Measurements from ENCODE around the gene AGAP2.

Gene AGAP2

DNA sequence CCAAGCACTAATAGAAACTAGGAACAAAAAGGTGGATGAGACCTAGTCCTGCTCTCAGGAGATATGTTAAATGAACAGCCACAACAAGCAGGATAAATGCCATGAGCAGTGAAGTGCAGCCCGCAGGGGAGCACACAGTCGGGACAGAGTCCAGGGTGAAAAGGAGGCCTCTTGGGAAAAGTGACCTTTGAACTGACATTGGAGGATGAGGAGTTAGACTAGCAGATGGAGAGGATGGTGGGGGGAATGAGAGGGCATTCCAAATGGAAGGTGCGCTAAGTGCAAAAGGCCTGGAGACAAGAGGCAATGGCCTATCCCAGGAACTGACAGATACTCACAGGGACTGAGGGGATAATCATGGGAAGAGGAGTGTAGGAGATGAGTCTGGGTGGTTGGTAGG lies 40.1 kb downstream of the AGAP2 start:
- CTCF ChIA-PET = no interaction called here
- TF ChIP-seq, protein P1, sequence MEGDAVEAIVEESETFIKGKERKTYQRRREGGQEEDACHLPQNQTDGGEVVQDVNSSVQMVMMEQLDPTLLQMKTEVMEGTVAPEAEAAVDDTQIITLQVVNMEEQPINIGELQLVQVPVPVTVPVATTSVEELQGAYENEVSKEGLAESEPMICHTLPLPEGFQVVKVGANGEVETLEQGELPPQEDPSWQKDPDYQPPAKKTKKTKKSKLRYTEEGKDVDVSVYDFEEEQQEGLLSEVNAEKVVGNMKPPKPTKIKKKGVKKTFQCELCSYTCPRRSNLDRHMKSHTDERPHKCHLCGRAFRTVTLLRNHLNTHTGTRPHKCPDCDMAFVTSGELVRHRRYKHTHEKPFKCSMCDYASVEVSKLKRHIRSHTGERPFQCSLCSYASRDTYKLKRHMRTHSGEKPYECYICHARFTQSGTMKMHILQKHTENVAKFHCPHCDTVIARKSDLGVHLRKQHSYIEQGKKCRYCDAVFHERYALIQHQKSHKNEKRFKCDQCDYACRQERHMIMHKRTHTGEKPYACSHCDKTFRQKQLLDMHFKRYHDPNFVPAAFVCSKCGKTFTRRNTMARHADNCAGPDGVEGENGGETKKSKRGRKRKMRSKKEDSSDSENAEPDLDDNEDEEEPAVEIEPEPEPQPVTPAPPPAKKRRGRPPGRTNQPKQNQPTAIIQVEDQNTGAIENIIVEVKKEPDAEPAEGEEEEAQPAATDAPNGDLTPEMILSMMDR (conservative IDR thresholded peaks at IDR 0.05; ENCODE audit: low read depth) = no peak
- no peak overlapping the region for H3K27ac ChIP-seq
- POLR2A ChIA-PET (ENCODE audit: low non-redundant PET) = no interaction called here
- DNase-seq (ENCODE audit: low spot score) = no peak

DNA sequence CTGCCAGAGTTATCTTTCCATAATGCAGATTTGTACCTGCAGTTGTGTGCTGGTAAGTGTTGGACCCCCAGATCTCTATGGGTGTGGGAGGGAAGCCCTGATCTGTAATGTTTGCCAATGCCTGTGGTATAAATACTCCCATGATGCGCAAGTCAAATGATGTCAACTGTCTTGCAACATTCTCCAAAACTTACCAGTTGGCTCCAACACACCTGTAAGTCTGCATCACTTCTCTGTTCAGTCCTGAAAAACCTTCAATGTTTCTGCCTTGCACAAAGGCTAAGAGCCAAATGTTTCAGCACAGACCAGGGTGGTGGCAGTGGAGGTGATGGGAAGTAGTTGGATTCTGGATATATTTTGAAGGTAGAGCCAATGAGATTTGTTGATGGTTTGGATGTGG lies 41.5 kb downstream of the AGAP2 start:
- no peak overlapping the region for H3K27ac ChIP-seq
- ChIA-PET POLR2A (ENCODE audit: low non-redundant PET) (no interaction called here), CTCF (no interaction called here)
- TF ChIP-seq, protein P1 (conservative IDR thresholded peaks at IDR 0.05; ENCODE audit: low read depth) = no peak
- DNase-seq (ENCODE audit: low spot score) = no peak

DNA sequence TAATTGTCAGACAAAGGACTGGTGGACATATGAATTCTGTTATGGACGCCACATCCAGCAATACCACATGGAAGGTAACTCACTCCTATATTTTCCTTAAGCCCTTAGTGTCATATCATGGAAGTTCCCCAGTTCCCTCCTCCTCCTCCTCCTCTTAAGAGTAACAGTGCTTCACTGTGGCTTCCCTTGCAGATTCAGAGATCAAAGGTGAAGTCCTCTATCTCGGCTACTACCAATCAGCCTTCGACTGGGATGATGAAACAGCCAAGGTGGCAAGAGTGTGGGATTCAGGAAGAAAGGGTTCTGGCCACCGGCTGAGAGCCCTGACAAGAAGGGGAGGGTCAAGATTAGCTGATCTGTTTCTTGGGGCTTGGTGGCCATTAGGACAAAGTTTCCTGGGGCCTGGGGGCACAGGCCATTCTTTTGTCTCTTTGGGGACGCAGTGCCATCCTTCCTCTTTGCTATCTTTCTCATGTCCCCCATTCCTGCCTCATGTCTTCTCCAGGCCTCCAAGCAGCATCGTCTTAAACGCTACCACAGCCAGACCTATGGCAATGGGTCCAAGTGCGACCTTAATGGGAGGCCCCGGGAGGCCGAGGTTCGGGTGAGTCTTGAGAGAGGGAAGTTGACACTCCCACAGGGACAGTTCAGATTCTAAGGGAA lies 42.6 kb downstream of the AGAP2 start:
- TF ChIP-seq, protein P1 (conservative IDR thresholded peaks at IDR 0.05; ENCODE audit: low read depth) = no peak
- no peak overlapping the region for H3K27ac ChIP-seq
- POLR2A ChIA-PET (ENCODE audit: low non-redundant PET) = no interaction called here
- CTCF ChIA-PET = no interaction called here
- no peak for DNase-seq (ENCODE audit: low spot score)

DNA sequence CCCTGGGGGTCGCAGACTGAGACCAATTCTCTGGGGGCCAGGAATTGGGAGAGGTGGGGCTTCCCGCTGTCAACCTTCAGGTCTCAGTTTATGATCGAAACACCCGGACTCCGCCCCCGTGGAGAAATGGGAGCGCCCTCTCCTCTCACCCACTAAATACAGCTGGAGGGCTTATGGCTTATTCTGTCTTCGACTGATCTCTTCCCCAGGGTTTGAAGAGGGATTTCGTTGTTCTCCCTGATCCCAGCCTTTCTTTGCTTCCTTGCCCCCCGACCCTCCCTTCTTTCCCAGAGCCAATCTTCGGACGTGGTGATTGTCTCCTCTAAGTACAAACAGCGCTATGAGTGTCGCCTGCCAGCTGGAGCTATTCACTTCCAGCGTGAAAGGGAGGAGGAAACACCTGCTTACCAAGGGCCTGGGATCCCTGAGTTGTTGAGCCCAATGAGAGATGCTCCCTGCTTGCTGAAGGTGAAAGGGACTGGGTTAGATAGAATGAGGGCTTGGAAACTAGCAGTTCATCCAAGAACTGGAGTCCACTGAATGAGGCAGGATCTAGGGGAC lies 44.0 kb downstream of the AGAP2 start:
- DNase-seq (ENCODE audit: low spot score) = peak; percentile 15
- TF ChIP-seq, protein P1 (conservative IDR thresholded peaks at IDR 0.05; ENCODE audit: low read depth) = no peak
- CTCF ChIA-PET = interaction anchor here (1.0 to 1.2 kb wide), 3 partner anchors 32 to 103 kb away, joined by 3 to 4 read pairs (median 4); no protein-coding TSS in a partner anchor
- POLR2A ChIA-PET (ENCODE audit: low non-redundant PET) = no interaction called here
- peak overlapping the region; percentile 66 for H3K27ac ChIP-seq

DNA sequence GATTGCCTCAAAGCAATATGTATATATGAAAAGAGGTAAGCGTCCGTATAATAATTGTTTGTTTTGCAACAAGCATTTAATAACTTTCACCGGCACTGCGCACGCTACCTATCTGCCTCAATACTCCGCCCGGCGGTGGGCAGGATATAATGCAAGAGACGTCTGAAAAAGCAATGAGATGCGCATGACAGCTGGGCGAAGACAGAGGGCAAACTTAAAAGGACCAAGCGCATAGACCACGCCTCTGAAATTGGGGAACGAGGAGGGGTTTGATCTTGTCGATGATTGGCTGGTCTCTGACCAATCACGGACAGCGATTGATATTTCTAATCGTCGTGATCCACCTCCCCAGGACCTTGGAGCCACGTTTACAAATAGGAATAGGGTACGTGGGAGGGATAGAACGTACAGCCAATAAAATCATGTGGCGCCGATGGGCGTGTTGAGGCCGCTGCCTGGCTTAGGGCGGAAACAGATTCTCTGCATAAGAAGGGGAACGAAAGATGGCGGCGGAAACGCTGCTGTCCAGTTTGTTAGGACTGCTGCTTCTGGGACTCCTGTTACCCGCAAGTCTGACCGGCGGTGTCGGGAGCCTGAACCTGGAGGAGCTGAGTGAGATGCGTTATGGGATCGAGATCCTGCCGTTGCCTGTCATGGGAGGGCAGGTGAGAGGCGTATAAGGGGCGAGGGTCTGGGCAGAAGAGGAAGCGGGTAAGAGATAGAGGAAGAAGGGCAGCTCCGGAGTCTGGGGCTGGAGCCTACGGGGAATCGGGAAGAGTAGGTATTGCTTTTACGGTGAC lies 44.7 kb downstream of the AGAP2 start, which contains the start of gene OS9:
OS9 (plus strand) TSS at position 474 of the 800 bp plus-strand sequence; CDS start at position 504, 30 bp downstream.
- POLR2A ChIA-PET (ENCODE audit: low non-redundant PET) = no interaction called here
- peak; percentile 100 for DNase-seq (ENCODE audit: low spot score)
- peak within 1 kb of the TSS; percentile 66 for H3K27ac ChIP-seq
- CTCF ChIA-PET = interaction anchor here (0.6 to 1.9 kb wide), 11 partner anchors 11 to 112 kb away, joined by 3 to 17 read pairs (median 4); partner anchors contain the start of genes AGAP2 and B4GALNT1
- TF ChIP-seq, protein P1 (conservative IDR thresholded peaks at IDR 0.05; ENCODE audit: low read depth) = peak; percentile 88

DNA sequence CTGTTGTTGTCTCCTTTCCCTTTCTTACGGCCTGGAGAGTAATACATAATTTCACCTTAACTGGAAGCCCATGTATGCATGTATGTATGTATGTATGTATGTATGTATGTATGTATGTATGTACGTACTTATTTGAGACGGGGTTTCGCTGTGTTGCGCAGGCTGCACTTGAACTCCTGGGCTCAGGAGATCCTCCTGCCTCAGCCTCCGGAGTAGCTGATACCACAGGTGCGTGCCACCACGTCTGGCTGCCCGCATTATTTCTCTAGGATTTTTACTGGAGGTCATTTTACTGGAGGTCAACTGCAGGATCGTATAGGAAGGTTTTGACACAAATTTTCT lies 45.3 kb downstream of the AGAP2 start:
- TF ChIP-seq, protein P1 (conservative IDR thresholded peaks at IDR 0.05; ENCODE audit: low read depth) = no peak
- no peak overlapping the region for H3K27ac ChIP-seq
- no peak for DNase-seq (ENCODE audit: low spot score)
- ChIA-PET POLR2A (ENCODE audit: low non-redundant PET) (no interaction called here), CTCF (interaction anchor here (0.7 to 1.9 kb wide), 5 partner anchors 41 to 110 kb away, joined by 3 to 17 read pairs (median 3); partner anchors contain the start of genes AGAP2 and B4GALNT1)
